ENCODE measurements around the gene ACOT7.

ACOT7 gene

DNA sequence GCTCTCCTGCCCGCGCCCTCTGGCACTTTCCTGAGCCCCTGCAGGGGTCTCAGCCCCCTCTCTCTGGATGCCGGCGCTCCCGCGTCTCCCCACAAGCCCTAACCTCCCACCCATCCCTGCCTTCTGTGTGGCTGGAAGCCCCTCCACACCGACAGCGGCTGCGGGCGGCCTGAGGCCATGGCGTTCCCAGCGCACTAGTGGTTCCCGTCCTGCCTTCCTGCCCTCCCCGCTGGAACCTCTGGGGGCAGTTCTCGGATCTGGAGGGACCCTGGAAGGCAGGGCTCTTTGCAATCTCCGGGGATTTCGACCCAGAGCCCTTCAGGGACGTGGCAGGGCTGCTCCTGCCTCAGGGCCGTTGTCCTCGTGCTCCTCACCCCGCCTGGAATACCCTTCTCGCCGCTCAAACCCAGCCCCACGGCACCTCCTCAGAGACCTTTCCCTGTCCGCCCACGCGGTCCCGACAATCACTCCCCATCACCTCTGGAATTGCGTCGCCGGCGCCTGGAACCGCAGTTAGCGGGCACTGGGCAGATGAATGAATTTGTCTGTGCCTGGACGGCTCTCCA, 30.5 kb upstream of the ACOT7 start:
- no peak for DNase-seq

- peak; percentile 15 for DNase-seq
These were observed 29.9 kb upstream of the ACOT7 start for GRCh38 chr1:6423321-6423999.

DNA sequence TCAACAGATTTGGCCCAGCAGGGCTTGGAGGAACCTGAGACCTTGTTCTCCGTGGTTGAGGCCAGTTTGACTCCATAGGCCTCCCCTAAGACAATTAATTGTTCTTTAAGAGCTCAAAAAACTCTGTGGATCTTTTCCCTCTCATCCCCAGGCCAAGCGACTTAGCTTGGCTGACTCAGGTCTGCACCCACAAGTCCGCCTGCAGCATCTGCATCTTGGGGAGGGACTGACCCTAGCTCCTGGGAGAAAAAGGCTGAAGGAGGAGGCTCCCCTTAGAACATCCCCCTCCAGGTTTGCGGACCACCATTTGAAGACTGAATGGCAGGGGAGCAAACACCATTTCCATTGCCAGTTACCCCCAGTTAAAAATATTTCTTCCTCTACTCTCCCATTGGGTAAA, 27.7 kb upstream of the ACOT7 start:
- no peak for DNase-seq

GRCh38 chr1:6420454-6421042, 27.0 kb upstream of the ACOT7 start:
- no peak for DNase-seq

DNA sequence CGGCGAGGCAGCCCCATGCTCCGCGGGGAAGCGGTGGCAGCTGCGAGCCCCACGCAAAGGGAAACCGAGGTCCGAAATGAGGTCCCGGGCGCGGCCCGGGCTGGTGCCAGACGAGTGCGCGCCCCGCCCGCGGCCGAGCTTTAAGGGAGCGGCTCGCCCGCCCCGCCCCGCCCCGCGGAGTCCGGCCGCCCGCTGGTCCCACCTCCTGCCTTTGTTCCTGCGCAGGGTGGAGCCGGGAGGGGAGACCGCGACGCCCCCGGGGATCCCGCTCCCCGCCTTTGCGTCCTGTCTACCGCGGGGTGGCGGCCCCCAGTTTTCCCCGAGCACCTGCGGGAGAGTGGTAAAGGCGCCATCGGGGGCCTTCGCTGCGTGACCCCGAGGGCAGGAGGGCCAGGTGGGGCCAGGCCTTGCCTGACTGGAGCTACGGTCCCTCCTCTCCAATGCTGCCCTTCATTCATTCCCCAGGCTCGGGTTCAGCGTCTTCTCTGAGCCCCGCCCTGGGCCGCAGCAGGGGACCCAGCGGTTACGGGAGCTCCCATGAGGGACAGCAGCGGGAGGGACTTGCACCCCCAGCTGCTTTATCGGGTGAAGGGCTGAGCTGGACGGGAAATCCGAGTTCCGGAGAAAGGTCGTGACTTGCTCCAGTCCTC, 26.4 kb upstream of the ACOT7 start, which contains the start of gene HES2:
TSS of gene HES2 (minus strand) at position 116 of the 650 bp plus-strand sequence. CDS start at position 17, 99 bp downstream.
- DNase-seq, result no peak

DNA sequence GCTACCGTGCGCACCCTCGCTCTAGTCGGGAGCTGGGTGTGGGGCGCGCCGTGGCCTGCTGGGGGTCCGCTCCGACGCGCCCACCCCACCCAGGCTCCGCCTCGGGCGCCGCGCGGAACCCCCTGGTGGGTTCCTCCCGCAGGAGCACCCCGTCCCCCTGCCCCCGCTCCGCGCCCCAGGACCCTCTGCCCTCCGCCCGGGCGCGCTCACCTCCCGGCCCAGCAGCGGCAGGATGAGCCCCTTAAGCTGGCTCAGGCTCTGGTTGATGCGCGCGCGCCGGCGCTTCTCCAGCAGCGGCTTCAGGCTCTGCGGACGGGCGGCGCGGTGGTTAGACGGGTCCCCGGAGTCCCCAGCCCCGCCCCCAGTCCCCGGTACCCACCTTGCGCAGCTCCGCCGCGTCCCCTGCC, 25.8 kb upstream of the ACOT7 start:
- DNase-seq, result no peak

- DNase-seq, result no peak
These were observed 25.3 kb upstream of the ACOT7 start for GRCh38 chr1:6418668-6419396.

- no peak for DNase-seq
These were observed 24.5 kb upstream of the ACOT7 start for GRCh38 chr1:6417961-6418667.

- no peak for DNase-seq
These were observed 23.3 kb upstream of the ACOT7 start for GRCh38 chr1:6416906-6417305.

GRCh38 chr1:6416295-6416656, 22.7 kb upstream of the ACOT7 start:
- no peak for DNase-seq

DNA sequence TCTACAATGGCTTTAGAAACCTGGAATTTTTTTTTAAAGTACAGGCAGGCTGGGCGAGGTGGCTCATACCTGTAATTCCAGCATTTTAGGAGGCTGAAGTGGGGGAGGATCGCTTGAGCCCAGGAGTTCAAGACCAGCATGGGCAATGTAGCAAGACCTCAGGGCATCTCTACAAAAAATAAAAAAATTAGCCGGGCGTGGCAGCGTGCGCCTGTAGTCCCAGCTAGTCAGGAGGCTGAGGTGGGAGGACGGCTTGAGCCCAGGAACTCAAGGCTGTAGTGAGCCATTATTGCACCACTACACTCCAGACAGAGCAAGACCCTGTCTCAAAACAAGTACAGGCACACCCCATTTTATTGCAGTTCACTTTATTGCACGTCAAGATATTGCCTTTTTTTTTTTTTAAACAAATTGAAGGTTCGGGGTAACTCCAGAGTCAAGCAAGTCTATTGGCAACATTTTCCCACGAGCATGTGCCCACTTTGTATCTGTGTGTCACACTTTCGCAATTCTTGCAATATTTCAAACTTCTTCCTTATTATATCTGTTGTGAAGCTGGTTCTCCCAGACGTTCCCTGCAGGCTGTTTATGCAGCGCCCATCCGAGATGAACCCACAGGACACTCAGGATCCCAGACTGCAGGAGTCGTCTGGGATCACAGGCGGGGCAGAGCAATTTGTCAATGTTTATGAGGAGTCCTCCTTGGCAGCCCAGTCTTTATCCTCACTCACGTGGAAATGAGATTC, 21.5 kb upstream of the ACOT7 start:
- no peak for DNase-seq

- no peak for DNase-seq
These were observed 20.9 kb upstream of the ACOT7 start for GRCh38 chr1:6414443-6414844.

- no peak for DNase-seq
These were observed 19.3 kb upstream of the ACOT7 start for GRCh38 chr1:6412896-6413295.

GRCh38 chr1:6410248-6410893, 16.8 kb upstream of the ACOT7 start:
- DNase-seq, result no peak

DNA sequence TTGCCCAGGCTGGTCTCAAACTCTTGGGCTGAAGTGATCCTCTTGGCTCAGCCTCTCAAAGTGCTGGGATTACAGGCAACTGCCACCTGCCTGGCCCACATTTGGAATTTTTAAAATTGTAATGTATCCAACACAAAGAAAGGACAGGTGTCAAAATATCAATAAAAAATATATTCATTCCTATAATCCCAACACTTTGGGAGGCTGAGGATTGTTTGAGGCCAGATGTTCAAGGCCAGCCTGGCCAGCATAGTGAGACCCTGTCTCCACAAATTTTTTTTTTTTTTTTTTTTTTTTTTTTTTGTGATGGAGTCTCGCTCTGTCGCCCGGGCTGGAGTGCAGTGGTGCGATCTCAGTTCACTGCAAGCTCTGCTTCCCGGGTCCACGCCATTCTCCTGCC, 16.2 kb upstream of the ACOT7 start:
- no peak for DNase-seq

- DNase-seq, result no peak
These were observed 15.5 kb upstream of the ACOT7 start for GRCh38 chr1:6409053-6409452.

DNA sequence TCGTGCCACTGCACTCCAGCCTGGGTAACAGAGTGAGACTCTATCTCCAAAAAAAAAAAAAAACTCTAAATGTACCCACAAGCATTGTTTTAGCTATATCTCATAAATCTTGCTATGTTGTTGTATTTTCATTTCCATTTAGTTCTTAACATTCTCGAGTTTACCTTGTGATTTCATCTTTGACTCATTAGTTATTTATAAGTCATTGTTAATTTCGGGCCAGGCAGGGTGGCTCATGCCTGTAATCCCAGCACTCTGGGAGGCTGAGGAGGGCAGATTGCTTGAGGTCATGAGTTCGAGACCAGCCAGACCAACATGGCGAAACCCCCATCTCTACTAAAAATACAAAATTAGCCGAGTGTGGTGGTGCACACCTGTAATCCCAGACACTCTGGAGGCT, 14.5 kb upstream of the ACOT7 start:
- no peak for DNase-seq

DNA sequence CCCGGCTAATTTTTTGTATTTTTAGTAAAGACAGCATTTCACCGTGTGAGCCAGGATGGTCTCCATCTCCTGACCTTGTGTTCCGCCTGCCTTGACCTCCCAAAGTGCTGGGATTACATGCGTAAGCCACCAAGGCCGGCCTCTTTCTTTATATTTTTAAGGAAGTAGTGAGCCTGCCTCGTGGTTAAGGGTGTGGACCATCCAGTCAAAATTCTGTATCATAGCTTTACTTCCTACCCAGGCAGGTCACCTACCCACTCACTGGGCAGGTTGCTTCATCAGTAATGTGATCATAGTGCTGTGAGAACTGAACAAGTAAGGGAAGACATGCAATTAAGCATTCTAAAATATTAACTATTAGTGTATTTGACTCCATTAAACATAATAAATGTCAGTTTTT, 8.1 kb upstream of the ACOT7 start:
- no peak for DNase-seq

DNA sequence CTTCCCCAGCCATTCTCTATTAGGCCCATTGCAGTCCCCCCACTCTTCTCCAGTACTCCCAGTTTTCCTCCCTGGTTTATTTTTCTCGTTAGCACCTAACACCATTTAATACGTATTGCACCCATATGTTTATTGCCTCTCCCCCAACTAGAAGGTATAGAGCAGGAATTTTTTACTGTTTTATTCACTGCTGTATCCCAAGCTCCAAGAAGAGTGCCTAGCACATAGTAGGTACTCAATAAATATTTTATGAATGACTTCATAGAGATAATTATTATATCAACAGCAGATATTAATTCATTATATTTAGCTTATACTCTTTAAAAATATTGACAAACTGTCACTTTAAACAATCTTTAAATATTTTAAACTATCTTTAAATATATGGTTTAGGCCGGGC, 5.7 kb upstream of the ACOT7 start:
- no peak for DNase-seq

DNA sequence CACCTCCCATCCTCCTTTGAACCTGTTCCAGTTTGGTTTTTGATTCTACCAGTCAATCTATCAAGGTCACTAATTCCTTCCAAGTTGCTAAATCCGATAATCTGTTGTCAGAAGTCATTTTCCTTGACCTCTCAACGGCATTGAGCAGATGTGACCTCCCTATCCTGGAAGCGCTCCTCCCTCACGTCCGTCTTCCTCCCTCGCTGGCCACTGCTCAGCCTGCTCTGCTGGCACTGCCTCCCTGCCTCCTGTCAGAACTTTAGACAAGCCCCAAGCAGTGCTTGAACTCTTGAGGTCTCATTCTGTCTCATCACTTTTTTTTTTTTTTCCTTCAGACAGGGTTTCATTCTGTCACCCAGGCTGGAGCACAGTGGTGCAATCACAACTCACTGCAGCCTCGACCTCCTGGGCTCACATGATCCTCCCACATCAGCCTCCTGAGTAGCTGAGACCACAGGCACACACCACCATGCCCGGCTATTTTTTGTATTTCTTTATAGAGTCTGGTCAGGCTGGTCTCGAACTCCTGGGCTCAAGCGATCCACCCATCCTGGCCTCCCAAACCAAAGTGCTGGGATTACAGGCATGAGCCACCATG, 4.4 kb upstream of the ACOT7 start:
- DNase-seq, result no peak

GRCh38 chr1:6396998-6397397, 3.4 kb upstream of the ACOT7 start:
- DNase-seq, result no peak
